DOHH2 (cell line): ENCODE results near the gene PDE4D.

Experiments used
- H3F3A ChIP-seq: fragments of 200-600 bp; sonication (generic), shearing (Covaris generic); 2 replicates; pipeline ENCODE4 v1.6.0; 2016; ENCODE audit warnings: antibody characterized with exemption, mild to moderate bottlenecking; ENCODE audit not compliant: control insufficient read depth, insufficient read depth
- H3K27ac ChIP-seq: fragments of 200-600 bp; sonication (generic); 2 replicates; pipeline ENCODE4 v1.5.1; 2014; ENCODE audit warnings: low read depth, mild to moderate bottlenecking, low read length, moderate library complexity
- H3K27me3 ChIP-seq: fragments of 200-600 bp; sonication (generic); 2 replicates; pipeline ENCODE4 v1.6.1; 2014; ENCODE audit warnings: mild to moderate bottlenecking, low read length, mixed read lengths; ENCODE audit not compliant: control insufficient read depth
- H3K36me3 ChIP-seq: fragments of 200-600 bp; sonication (generic); 2 replicates; pipeline ENCODE4 v1.6.1; 2014; ENCODE audit warnings: mild to moderate bottlenecking, low read length, moderate library complexity, mixed read lengths; ENCODE audit not compliant: control insufficient read depth
- H3K4me1 ChIP-seq: fragments of 200-600 bp; sonication (generic); 2 replicates; pipeline ENCODE4 v1.6.1; 2014; ENCODE audit warnings: mild to moderate bottlenecking, low read length, mixed read lengths; ENCODE audit not compliant: control insufficient read depth
- H3K4me2 ChIP-seq: fragments of 200-600 bp; sonication (generic); 2 replicates; pipeline ENCODE4 v1.6.0; 2014; ENCODE audit warnings: mild to moderate bottlenecking, low read length, moderate library complexity
- H3K4me3 ChIP-seq: fragments of 200-600 bp; sonication (generic); 2 replicates; pipeline ENCODE4 v1.5.1; 2014; ENCODE audit warnings: mild to moderate bottlenecking, low read length, mixed read lengths
- H3K79me2 ChIP-seq: fragments of 200-600 bp; sonication (generic); 2 replicates; pipeline ENCODE4 v1.6.1; 2014; ENCODE audit warnings: mild to moderate bottlenecking, low read length, mixed read lengths; ENCODE audit not compliant: control insufficient read depth
- H3K9me2 ChIP-seq: fragments of 200-600 bp; sonication (generic); replicated peaks from 2 replicates; pipeline ENCODE4 v1.6.1; 2014; ENCODE audit warnings: mild to moderate bottlenecking, low read length, mixed read lengths; ENCODE audit not compliant: control insufficient read depth
- H3K9me3 ChIP-seq: fragments of 200-600 bp; sonication (generic); 2 replicates; pipeline ENCODE4 v1.6.1; 2014; ENCODE audit warnings: antibody characterized with exemption, low read length, mixed read lengths; ENCODE audit not compliant: control insufficient read depth, insufficient read depth
- H4K20me1 ChIP-seq: fragments of 200-600 bp; sonication (generic); 2 replicates; pipeline ENCODE4 v1.6.0; 2014; ENCODE audit warnings: low read depth, mild to moderate bottlenecking, antibody characterized with exemption, low read length, moderate library complexity; ENCODE audit not compliant: control insufficient read depth, insufficient read depth
- CTCF ChIP-seq: fragments of 200-600 bp; sonication (generic); IDR thresholded peaks from one replicate; pipeline ENCODE4 v1.5.1; 2014; ENCODE audit warnings: antibody characterized with exemption, mild to moderate bottlenecking, low read depth, low read length; ENCODE audit not compliant: poor library complexity, severe bottlenecking
- EZH2phosphoT487 ChIP-seq: fragments of 200-600 bp; sonication (generic); IDR thresholded peaks from 2 replicates; pipeline ENCODE4 v1.6.1; 2017; ENCODE audit warnings: borderline replicate concordance, mild to moderate bottlenecking, antibody characterized with exemption, low read length, moderate library complexity, mixed read lengths

PDE4D gene

GRCh38 chr5:59005934-59006701 is 887.4 kb downstream of the PDE4D start:
- Histone ChIP-seq H3F3A (no peaks in the 10 kb centered on the region), H3K79me2 (peaks cover 3% of the 10 kb centered on the region; the same call in 1 of the 2 replicates), H3K36me3 (no peaks in the 10 kb centered on the region), H3K4me2 (no peak overlapping the region), H3K9me3 (no peaks in the 10 kb centered on the region), H3K9me2 (no peaks in the 10 kb centered on the region), H3K4me3 (no peak overlapping the region), H3K4me1 (no peaks in the 10 kb centered on the region; the same call in 1 of the 2 replicates), H3K27ac (no peak overlapping the region), H3K27me3 (no peaks in the 10 kb centered on the region), H4K20me1 (peaks cover 3% of the 10 kb centered on the region; the same call in 1 of the 2 replicates)
- TF ChIP-seq EZH2phosphoT487 (no peak), CTCF (no peak)

GRCh38 chr5:59003641-59004040 is 889.9 kb downstream of the PDE4D start:
- no peaks in the 10 kb centered on the region for H3K27me3 ChIP-seq
- no peaks in the 10 kb centered on the region for H3F3A ChIP-seq
- no peak overlapping the region for H3K4me2 ChIP-seq
- peaks cover 3% of the 10 kb centered on the region; the same call in 1 of the 2 replicates for H4K20me1 ChIP-seq
- H3K36me3 ChIP-seq, result no peaks in the 10 kb centered on the region
- no peak overlapping the region for H3K4me3 ChIP-seq
- no peaks in the 10 kb centered on the region; the same call in 1 of the 2 replicates for H3K4me1 ChIP-seq
- H3K79me2 ChIP-seq, result peaks cover 3% of the 10 kb centered on the region; the same call in 1 of the 2 replicates
- no peaks in the 10 kb centered on the region for H3K9me3 ChIP-seq
- no peaks in the 10 kb centered on the region for H3K9me2 ChIP-seq
- TF ChIP-seq CTCF (no peak), EZH2phosphoT487 (no peak)
- no peak overlapping the region for H3K27ac ChIP-seq

GRCh38 chr5:59003124-59003523 is 890.4 kb downstream of the PDE4D start:
- Histone ChIP-seq H3F3A (no peaks in the 10 kb centered on the region), H3K27me3 (no peaks in the 10 kb centered on the region), H4K20me1 (peaks cover 3% of the 10 kb centered on the region; the same call in 1 of the 2 replicates), H3K27ac (no peak overlapping the region), H3K36me3 (no peaks in the 10 kb centered on the region), H3K9me3 (no peaks in the 10 kb centered on the region), H3K4me2 (no peak overlapping the region), H3K4me3 (no peak overlapping the region), H3K9me2 (no peaks in the 10 kb centered on the region), H3K4me1 (no peaks in the 10 kb centered on the region; the same call in 1 of the 2 replicates), H3K79me2 (peaks cover 3% of the 10 kb centered on the region; the same call in 1 of the 2 replicates)
- TF ChIP-seq EZH2phosphoT487 (no peak), CTCF (no peak)
